Activated CD4-positive, alpha-beta memory T cell treated with anti-CD3 and anti-CD28 coated beads for 36 hours (primary cell): ENCODE results near the gene DTWD2. TPM values are rescaled to one million over a fixed set of nuclear protein-coding genes. Genes with fewer than 3 reads are reported as not detected.

Experiments used
- CTCF ChIA-PET: fragments of 350-600 bp; sonication (Branson Sonifier 250); formaldehyde crosslinking; loops from one replicate; lab custom pipeline; 2021; ENCODE audit warnings: antibody characterized with exemption, inconsistent platforms; lab: Charles Lee
- POLR2A ChIA-PET: fragments of 350-600 bp; sonication (Branson Sonifier 250); formaldehyde crosslinking; loops from one replicate; lab custom pipeline; 2021; ENCODE audit warnings: antibody characterized with exemption; lab: Charles Lee
- DNase-seq: peaks from one replicate; pipeline ENCODE4 v3.0.0-alpha.2; 2020
- H3K27ac Mint-ChIP-seq: one replicate; pipeline ENCODE4 v1.8.0; 2021; ENCODE audit warnings: mixed read lengths
- H3K27me3 Mint-ChIP-seq: one replicate; pipeline ENCODE4 v1.8.0; 2021; ENCODE audit warnings: mixed read lengths
- H3K36me3 Mint-ChIP-seq: one replicate; pipeline ENCODE4 v1.8.0; 2021; ENCODE audit warnings: mixed read lengths
- H3K4me1 Mint-ChIP-seq: one replicate; pipeline ENCODE4 v1.8.0; 2021; ENCODE audit warnings: low read depth, mixed read lengths
- H3K4me3 Mint-ChIP-seq: one replicate; pipeline ENCODE4 v1.8.0; 2021; ENCODE audit warnings: mild to moderate bottlenecking, mixed read lengths
- H3K9me3 Mint-ChIP-seq: one replicate; pipeline ENCODE4 v1.8.0; 2021; ENCODE audit warnings: mixed read lengths
- intact Hi-C: fragments of 100-400 bp; cut with micrococcal nuclease; formaldehyde crosslinking; loops from one replicate; pipeline ENCODE4 v1.15.1; 2023
- microRNA-seq: library from miRNA; unstranded; fragments of <30 nt; microRNA quantifications from one replicate; pipeline ENCODE4 v1.2.0, GENCODE V29; 2022; ENCODE audit warnings: borderline number of aligned reads, borderline microRNAs expressed, borderline replicate concordance
- total RNA-seq, 2 experiments: library from RNA; stranded (reverse); gene quantifications; one replicate each; pipeline ENCODE4 v1.2.3, GENCODE V29; 2021

DTWD2 gene
- total RNA-seq, 2 experiments from 2014 or later: 2.3 to 2.8 TPM

GRCh38 chr5:118793652-118794051 is 194.7 kb downstream of the DTWD2 start:
- POLR2A ChIA-PET: no interaction called here
- CTCF ChIA-PET: interaction anchor here (0.6 to 4.1 kb wide), 2 partner anchors 163 to 1339 kb away, joined by 3 to 33 read pairs; no protein-coding TSS in a partner anchor
- no peak overlapping the region for H3K4me3 Mint-ChIP-seq
- no peak for DNase-seq
- H3K4me1 Mint-ChIP-seq: no peaks in the 10 kb centered on the region
- H3K27ac Mint-ChIP-seq: no peak overlapping the region
- H3K9me3 Mint-ChIP-seq: no peaks in the 10 kb centered on the region
- no peaks in the 10 kb centered on the region for H3K27me3 Mint-ChIP-seq
- H3K36me3 Mint-ChIP-seq: no peaks in the 10 kb centered on the region
- intact Hi-C loops: loop anchor here (2.0 kb wide), 1 partner anchor 1339 kb away; no protein-coding TSS in a partner anchor

GRCh38 chr5:118793091-118793490 is 195.3 kb downstream of the DTWD2 start:
- CTCF ChIA-PET: interaction anchor here (0.6 to 4.1 kb wide), 4 partner anchors 9 to 1338 kb away, joined by 3 to 33 read pairs (median 4); no protein-coding TSS in a partner anchor
- Mint-ChIP-seq H3K27ac (no peak overlapping the region), H3K27me3 (peaks cover 2% of the 10 kb centered on the region), H3K36me3 (no peaks in the 10 kb centered on the region), H3K4me1 (no peaks in the 10 kb centered on the region), H3K4me3 (no peak overlapping the region), H3K9me3 (no peaks in the 10 kb centered on the region)
- intact Hi-C loops: loop anchor here (2.0 kb wide), 1 partner anchor 1338 kb away; no protein-coding TSS in a partner anchor
- POLR2A ChIA-PET: no interaction called here
- no peak for DNase-seq

- intact Hi-C loops: loop anchor here (2.0 kb wide), 1 partner anchor 1337 kb away; no protein-coding TSS in a partner anchor
- H3K27me3 Mint-ChIP-seq: peaks cover 2% of the 10 kb centered on the region
- DNase-seq: peak; percentile 18
- ChIA-PET CTCF (interaction anchor here (0.7 to 4.1 kb wide), 11 partner anchors 8 to 1340 kb away, joined by 3 to 33 read pairs (median 3); no protein-coding TSS in a partner anchor), POLR2A (no interaction called here)
- H3K27ac Mint-ChIP-seq: no peak overlapping the region
- no peaks in the 10 kb centered on the region for H3K4me1 Mint-ChIP-seq
- H3K9me3 Mint-ChIP-seq: no peaks in the 10 kb centered on the region
- H3K36me3 Mint-ChIP-seq: no peaks in the 10 kb centered on the region
- no peak overlapping the region for H3K4me3 Mint-ChIP-seq
Measured at GRCh38 chr5:118791926-118792734, 196.2 kb downstream of the DTWD2 start.

DNA sequence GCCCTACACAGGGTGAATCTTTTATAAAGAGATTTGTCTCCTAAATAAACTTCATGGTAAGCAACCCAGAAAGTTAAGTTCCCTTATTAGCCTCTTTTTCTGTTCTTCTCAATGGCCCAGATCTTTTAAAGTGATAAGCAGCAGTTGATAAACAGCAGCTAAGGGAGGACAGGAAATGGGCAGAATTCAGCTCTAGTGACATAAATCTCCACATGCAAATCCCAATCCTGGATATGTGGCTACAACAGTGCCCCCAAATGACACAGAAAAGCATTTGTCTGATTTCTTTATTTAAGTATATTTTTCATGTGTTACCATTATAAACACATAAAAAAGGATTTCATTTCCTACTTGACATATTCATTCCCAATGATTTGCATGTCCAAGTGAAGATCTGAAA is 199.0 kb downstream of the DTWD2 start:
- CTCF ChIA-PET: no interaction called here
- no peak overlapping the region for H3K4me3 Mint-ChIP-seq
- H3K4me1 Mint-ChIP-seq: no peaks in the 10 kb centered on the region

GRCh38 chr5:118788351-118788750 is 200.0 kb downstream of the DTWD2 start:
- Mint-ChIP-seq H3K4me3 (no peak overlapping the region), H3K27ac (no peak overlapping the region), H3K36me3 (no peaks in the 10 kb centered on the region), H3K9me3 (no peaks in the 10 kb centered on the region), H3K4me1 (no peaks in the 10 kb centered on the region), H3K27me3 (peaks cover 2% of the 10 kb centered on the region)
- intact Hi-C loops: no loop called here
- CTCF ChIA-PET: no interaction called here
- no peak for DNase-seq
- POLR2A ChIA-PET: no interaction called here

More for the DNA sequence above, 199.0 kb downstream of the DTWD2 start:
- DNase-seq: no peak
- Mint-ChIP-seq H3K27me3 (peaks cover 2% of the 10 kb centered on the region), H3K27ac (no peak overlapping the region), H3K9me3 (no peaks in the 10 kb centered on the region), H3K36me3 (no peaks in the 10 kb centered on the region)
- intact Hi-C loops: no loop called here
- POLR2A ChIA-PET: no interaction called here

Small RNA genes lying within 50 kb of the gene (microRNA-seq; reads per million reads assigned to microRNA genes)
- gene MIR1244-2: not detected

Other genes with a start within 250 kb of the DTWD2 start
- gene DMXL1, start 82.5 kb upstream of the DTWD2 start, total RNA-seq: 10 to 100 TPM; 24.2 to 26.9 TPM